B cell (primary cell): ENCODE results near the gene ZFP92. TPM values are rescaled to one million over a fixed set of nuclear protein-coding genes. Genes with fewer than 3 reads are reported as not detected.

ENCODE experiments used
- ATAC-seq: fragments of 200-7000 bp; cut with Tn5 transposase; one replicate; pipeline ENCODE4 v1.10.0; 2021; ENCODE audit warnings: low read depth, mild to moderate bottlenecking, moderate number of reproducible peaks, moderate library complexity
- CTCF ChIA-PET: fragments of 350-600 bp; sonication (Branson Sonifier 250); formaldehyde crosslinking; loops from one replicate; lab custom pipeline; 2021; ENCODE audit warnings: antibody characterized with exemption, inconsistent platforms; lab: Charles Lee
- POLR2A ChIA-PET: fragments of 350-600 bp; sonication (Branson Sonifier 250); formaldehyde crosslinking; loops from one replicate; lab custom pipeline; 2021; ENCODE audit warnings: antibody characterized with exemption; lab: Charles Lee
- DNase-seq: peaks from one replicate; pipeline ENCODE4 v3.0.0; 2013
- H2AFZ ChIP-seq: 2 replicates; pipeline ENCODE4 v1.6.1; 2012; ENCODE audit warnings: mild to moderate bottlenecking, low read depth, low read length; ENCODE audit not compliant: insufficient read depth, poor library complexity, severe bottlenecking
- H3K27ac ChIP-seq, 2 donors: 1 replicate in 1 of 2; 2 replicates in 1 of 2; pipeline ENCODE4 v1.5.1; 2012 to 2013; ENCODE audit warnings: low read length in 2 of 2, mild to moderate bottlenecking in 2 of 2, moderate library complexity in 1 of 2
- H3K27me3 ChIP-seq, 4 experiments: fragments of 200-600 bp in 1 of 4; sonication (generic) in 1 of 4; replicated peaks in 1 of 4; 1 replicate in 2 of 4; 2 replicates in 2 of 4; pipeline versions ENCODE4 v1.6.1 to v1.7.0; 2013 to 2016; ENCODE audit warnings: low read length in 3 of 4, mild to moderate bottlenecking in 2 of 4, mixed read lengths in 1 of 4, moderate library complexity in 1 of 4; ENCODE audit not compliant: insufficient read depth in 4 of 4, control insufficient read depth in 3 of 4; ENCODE audit errors: control extremely low read depth in 1 of 4
- H3K36me3 ChIP-seq, 2 experiments: replicated peaks in 1 of 2; 1 replicate in 1 of 2; 2 replicates in 1 of 2; pipeline versions ENCODE4 v1.6.1 to v1.7.1; 2013; ENCODE audit warnings: low read length in 1 of 2; ENCODE audit not compliant: insufficient read depth in 2 of 2, control insufficient read depth in 1 of 2; ENCODE audit errors: control extremely low read depth in 1 of 2, extremely low read depth in 1 of 2
- H3K4me1 ChIP-seq, 2 donors: fragments of 200-600 bp in 1 of 2; sonication (generic) in 1 of 2; 1 replicate in 1 of 2; 2 replicates in 1 of 2; pipeline versions ENCODE4 v1.5.1 to v1.6.1; 2013 to 2017; ENCODE audit warnings: low read length in 2 of 2; ENCODE audit not compliant: control insufficient read depth in 2 of 2, insufficient read depth in 2 of 2
- H3K4me2 ChIP-seq: replicated peaks from 2 replicates; pipeline ENCODE3; 2012; ENCODE audit warnings: mild to moderate bottlenecking, low read depth, low read length; ENCODE audit not compliant: poor library complexity, severe bottlenecking
- H3K4me3 ChIP-seq, 5 experiments: fragments of 200-600 bp in 1 of 5; sonication (generic) in 1 of 5; 1 replicate in 3 of 5; 2 replicates in 2 of 5; pipeline versions ENCODE4 v1.5.1 to v1.7.0; 2011 to 2016; ENCODE audit warnings: low read length in 4 of 5, mild to moderate bottlenecking in 4 of 5, low read depth in 2 of 5, control low read depth in 1 of 5, moderate library complexity in 1 of 5; ENCODE audit not compliant: insufficient read depth in 1 of 5; ENCODE audit errors: control extremely low read depth in 1 of 5, extremely low read depth in 1 of 5
- H3K79me2 ChIP-seq: fragments of 200-600 bp; sonication (generic); one replicate; pipeline ENCODE4 v1.6.0; 2016; ENCODE audit warnings: low read length; ENCODE audit not compliant: control insufficient read depth, insufficient read depth
- H3K9ac ChIP-seq: fragments of 200-600 bp; sonication (generic); 2 replicates; pipeline ENCODE4 v1.6.1; 2017; ENCODE audit warnings: mild to moderate bottlenecking, low read length, moderate library complexity
- H3K9me3 ChIP-seq, 3 donors: one replicate each; pipeline versions ENCODE4 v1.6.1 to v1.7.1; 2013; ENCODE audit warnings: low read length in 2 of 3; ENCODE audit not compliant: control insufficient read depth in 2 of 3, insufficient read depth in 1 of 3; ENCODE audit errors: control extremely low read depth in 1 of 3
- H4K20me1 ChIP-seq: 2 replicates; pipeline ENCODE4 v1.6.0; 2012; ENCODE audit warnings: mild to moderate bottlenecking, low read length; ENCODE audit not compliant: insufficient read depth, control insufficient read depth, poor library complexity, severe bottlenecking
- H3K27ac Mint-ChIP-seq: one replicate; pipeline ENCODE4 v1.8.0; 2021; ENCODE audit warnings: mixed read lengths
- H3K27me3 Mint-ChIP-seq: one replicate; pipeline ENCODE4 v1.8.0; 2021; ENCODE audit warnings: mixed read lengths
- H3K4me1 Mint-ChIP-seq: one replicate; pipeline ENCODE4 v1.8.0; 2021; ENCODE audit warnings: mixed read lengths
- H3K4me3 Mint-ChIP-seq: one replicate; pipeline ENCODE4 v1.8.0; 2021; ENCODE audit warnings: mixed read lengths
- H3K9me3 Mint-ChIP-seq: one replicate; pipeline ENCODE4 v1.8.0; 2022; ENCODE audit warnings: mixed read lengths; ENCODE audit not compliant: insufficient read depth
- EZH2 ChIP-seq: IDR thresholded peaks from 2 replicates; pipeline ENCODE4 v1.6.1; 2012; ENCODE audit warnings: borderline replicate concordance, low read depth, mild to moderate bottlenecking, moderate library complexity, low read length; ENCODE audit not compliant: insufficient read depth, poor library complexity, severe bottlenecking
- WGBS: methylation state at CpG from one replicate; pipeline ENCODE4 v1.1.5; 2013; ENCODE audit warnings: missing lambda C conversion rate; ENCODE audit not compliant: insufficient coverage; 5-methylcytosine and 5-hydroxymethylcytosine counted together
- intact Hi-C: fragments of 100-400 bp; cut with micrococcal nuclease; formaldehyde crosslinking; loops from one replicate; pipeline ENCODE4 v1.10.0; 2022
- polyA plus RNA-seq: library from polyadenylated mRNA; depleted of rRNA; stranded (reverse); fragments of >200 nt; gene quantifications from 2 replicates; pipeline ENCODE4 v1.2.3, GENCODE V29; 2012
- total RNA-seq, 2 donors: library from RNA; stranded (reverse); fragments of 120-200 nt in 1 of 2; gene quantifications; 1 replicate in 1 of 2; 2 replicates in 1 of 2; pipeline versions ENCODE4 v1.2.3 to v1.2.4, GENCODE V29; 2013 to 2022
- TF ChIP-seq, protein P1 (sequence below): fragments of 200-600 bp; IDR thresholded peaks from one replicate; pipeline ENCODE4 v1.8.0; 2022; ENCODE audit warnings: antibody characterized with exemption, mild to moderate bottlenecking

ZFP92 gene
- total and polyA plus RNA-seq, 2 donors (not counting 1 experiment from before 2014, with no cell fraction given), result 0.24 to 1.6 TPM

DNA sequence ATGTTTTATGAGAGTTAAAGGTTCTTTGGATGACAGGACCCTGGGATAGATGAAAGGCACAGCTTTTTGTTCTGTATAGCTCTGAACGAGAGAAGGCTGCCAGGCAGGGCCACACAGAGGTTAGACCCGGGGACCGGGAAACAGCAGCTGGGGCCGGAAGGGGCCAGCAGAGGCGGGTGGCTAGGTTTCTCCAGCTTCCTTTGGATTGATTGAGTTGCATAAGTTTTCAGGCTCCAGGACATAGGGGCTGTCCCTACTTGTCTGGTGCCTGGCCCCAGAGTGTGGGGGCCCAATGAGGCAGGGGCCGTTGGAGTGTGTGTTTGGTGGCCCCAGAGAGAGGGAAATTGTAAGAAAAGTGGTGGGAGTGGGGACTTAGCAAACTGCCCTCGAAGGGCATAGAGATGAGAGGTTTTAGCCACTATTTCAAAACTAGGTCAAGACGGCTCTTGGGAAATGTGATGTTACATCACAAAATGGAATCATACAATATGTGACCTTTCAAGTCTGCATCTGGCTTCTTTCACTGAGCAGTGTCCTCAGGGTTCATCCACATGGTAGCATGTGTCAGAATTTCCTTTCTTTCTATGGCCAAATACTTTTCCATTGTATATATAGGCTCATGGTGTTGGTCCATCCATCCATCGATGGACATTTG, 3.7 kb downstream of the ZFP92 start:
- TF ChIP-seq, protein P1, sequence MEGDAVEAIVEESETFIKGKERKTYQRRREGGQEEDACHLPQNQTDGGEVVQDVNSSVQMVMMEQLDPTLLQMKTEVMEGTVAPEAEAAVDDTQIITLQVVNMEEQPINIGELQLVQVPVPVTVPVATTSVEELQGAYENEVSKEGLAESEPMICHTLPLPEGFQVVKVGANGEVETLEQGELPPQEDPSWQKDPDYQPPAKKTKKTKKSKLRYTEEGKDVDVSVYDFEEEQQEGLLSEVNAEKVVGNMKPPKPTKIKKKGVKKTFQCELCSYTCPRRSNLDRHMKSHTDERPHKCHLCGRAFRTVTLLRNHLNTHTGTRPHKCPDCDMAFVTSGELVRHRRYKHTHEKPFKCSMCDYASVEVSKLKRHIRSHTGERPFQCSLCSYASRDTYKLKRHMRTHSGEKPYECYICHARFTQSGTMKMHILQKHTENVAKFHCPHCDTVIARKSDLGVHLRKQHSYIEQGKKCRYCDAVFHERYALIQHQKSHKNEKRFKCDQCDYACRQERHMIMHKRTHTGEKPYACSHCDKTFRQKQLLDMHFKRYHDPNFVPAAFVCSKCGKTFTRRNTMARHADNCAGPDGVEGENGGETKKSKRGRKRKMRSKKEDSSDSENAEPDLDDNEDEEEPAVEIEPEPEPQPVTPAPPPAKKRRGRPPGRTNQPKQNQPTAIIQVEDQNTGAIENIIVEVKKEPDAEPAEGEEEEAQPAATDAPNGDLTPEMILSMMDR, result no peak
- TF ChIP-seq EZH2, result no peak

DNA sequence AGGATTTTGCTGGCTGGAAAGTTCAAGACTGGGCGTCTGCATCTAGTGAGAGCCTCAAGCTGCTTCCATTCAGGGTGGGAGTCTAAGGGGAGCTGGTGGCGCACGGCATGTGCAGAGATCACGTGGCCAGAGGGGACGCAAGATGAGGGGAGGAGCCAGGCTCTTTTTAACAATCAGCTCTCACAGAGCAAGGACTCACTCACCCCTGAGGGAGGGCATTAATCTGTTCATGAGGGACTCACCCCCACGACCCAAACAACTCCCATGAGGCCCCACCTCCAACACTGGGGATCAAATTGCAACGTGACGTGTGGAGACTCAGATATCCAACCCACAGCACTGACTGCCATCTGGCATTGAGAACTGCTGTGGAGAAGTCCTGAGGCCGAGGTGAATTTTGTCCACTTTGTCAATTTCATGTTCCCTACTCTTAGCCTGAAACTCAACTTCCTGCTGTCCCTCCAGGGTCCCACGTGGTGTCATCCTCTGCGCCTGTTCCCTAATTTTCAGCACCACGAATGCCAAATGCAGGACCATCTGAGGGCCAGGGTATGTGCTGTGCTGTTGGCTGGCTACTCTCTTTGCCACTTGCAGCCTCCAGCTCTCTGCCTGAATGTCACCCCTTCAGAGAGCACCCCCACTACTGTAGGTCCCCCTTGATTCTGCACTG, 5.6 kb downstream of the ZFP92 start:
- H3K27ac ChIP-seq, result no peak overlapping the region
- peaks cover 7 to 8% of the 10 kb centered on the region in 2 donors for H3K4me1 ChIP-seq
- CTCF ChIA-PET, result no interaction called here
- H3K36me3 ChIP-seq, result no peaks in the 10 kb centered on the region
- DNase-seq (no peak), ATAC-seq (no peak)
- no peaks in the 10 kb centered on the region for H3K27me3 Mint-ChIP-seq
- POLR2A ChIA-PET, result no interaction called here
- H3K27me3 ChIP-seq, result no peaks in the 10 kb centered on the region
- no peak overlapping the region for H3K4me3 Mint-ChIP-seq
- H3K9me3 ChIP-seq, result no peaks in the 10 kb centered on the region
- H4K20me1 ChIP-seq, result no peaks in the 10 kb centered on the region
- H2AFZ ChIP-seq, result no peak overlapping the region
- H3K4me1 Mint-ChIP-seq, result peaks cover 6% of the 10 kb centered on the region
- no peak overlapping the region for H3K4me3 ChIP-seq
- H3K9me3 Mint-ChIP-seq, result no peaks in the 10 kb centered on the region
- no peaks in the 10 kb centered on the region for H3K79me2 ChIP-seq
- no CpG with 5 or more reads among the region's 12 CpGs for WGBS
- no peak overlapping the region for H3K27ac Mint-ChIP-seq
- H3K4me2 ChIP-seq, result no peak overlapping the region
- intact Hi-C loops, result no loop called here
- TF ChIP-seq, protein P1, result no peak
- TF ChIP-seq EZH2, result no peak
- no peak overlapping the region for H3K9ac ChIP-seq

More for the DNA sequence above, 3.7 kb downstream of the ZFP92 start:
- Histone ChIP-seq H3K9me3 (no peaks in the 10 kb centered on the region), H4K20me1 (no peaks in the 10 kb centered on the region), H2AFZ (no peak overlapping the region), H3K4me2 (no peak overlapping the region), H3K9ac (no peak overlapping the region), H3K4me3 (no peak overlapping the region), H3K79me2 (no peaks in the 10 kb centered on the region), H3K27ac (no peak overlapping the region), H3K27me3 (no peaks in the 10 kb centered on the region), H3K36me3 (no peaks in the 10 kb centered on the region), H3K4me1 (peaks cover 9 to 11% of the 10 kb centered on the region in 2 donors)
- ATAC-seq (no peak), DNase-seq (no peak)
- POLR2A ChIA-PET, result no interaction called here
- intact Hi-C loops, result no loop called here
- Mint-ChIP-seq H3K27ac (no peak overlapping the region), H3K9me3 (no peaks in the 10 kb centered on the region), H3K4me1 (peaks cover 8% of the 10 kb centered on the region), H3K27me3 (no peaks in the 10 kb centered on the region), H3K4me3 (no peak overlapping the region)
- 96% methylated on average over 6 of the region's 9 CpGs for WGBS
- CTCF ChIA-PET, result no interaction called here
